GM12892 (cell line): ENCODE results near the gene ZNF423.

Source experiments
- POLR2A ChIP-seq: IDR thresholded peaks from 2 replicates; pipeline ENCODE4 v1.6.1; 2011; ENCODE audit warnings: low read depth, low read length, control low read depth
- POLR2AphosphoS5 ChIP-seq: IDR thresholded peaks from 2 replicates; pipeline ENCODE4 v1.6.1; 2011; ENCODE audit warnings: low read depth, low read length, control low read depth

GRCh38 chr16:49510654-49511305 is 345.1 kb downstream of the ZNF423 start:
- TF ChIP-seq POLR2A: no peak
- no peak for TF ChIP-seq POLR2AphosphoS5
